ENCODE data around the gene SBF1. TPM values are rescaled to one million over a fixed set of nuclear protein-coding genes. Genes with fewer than 3 reads are reported as not detected.

Gene SBF1
- total RNA-seq, 1 donor from 2014 or later = 105 TPM

DNA sequence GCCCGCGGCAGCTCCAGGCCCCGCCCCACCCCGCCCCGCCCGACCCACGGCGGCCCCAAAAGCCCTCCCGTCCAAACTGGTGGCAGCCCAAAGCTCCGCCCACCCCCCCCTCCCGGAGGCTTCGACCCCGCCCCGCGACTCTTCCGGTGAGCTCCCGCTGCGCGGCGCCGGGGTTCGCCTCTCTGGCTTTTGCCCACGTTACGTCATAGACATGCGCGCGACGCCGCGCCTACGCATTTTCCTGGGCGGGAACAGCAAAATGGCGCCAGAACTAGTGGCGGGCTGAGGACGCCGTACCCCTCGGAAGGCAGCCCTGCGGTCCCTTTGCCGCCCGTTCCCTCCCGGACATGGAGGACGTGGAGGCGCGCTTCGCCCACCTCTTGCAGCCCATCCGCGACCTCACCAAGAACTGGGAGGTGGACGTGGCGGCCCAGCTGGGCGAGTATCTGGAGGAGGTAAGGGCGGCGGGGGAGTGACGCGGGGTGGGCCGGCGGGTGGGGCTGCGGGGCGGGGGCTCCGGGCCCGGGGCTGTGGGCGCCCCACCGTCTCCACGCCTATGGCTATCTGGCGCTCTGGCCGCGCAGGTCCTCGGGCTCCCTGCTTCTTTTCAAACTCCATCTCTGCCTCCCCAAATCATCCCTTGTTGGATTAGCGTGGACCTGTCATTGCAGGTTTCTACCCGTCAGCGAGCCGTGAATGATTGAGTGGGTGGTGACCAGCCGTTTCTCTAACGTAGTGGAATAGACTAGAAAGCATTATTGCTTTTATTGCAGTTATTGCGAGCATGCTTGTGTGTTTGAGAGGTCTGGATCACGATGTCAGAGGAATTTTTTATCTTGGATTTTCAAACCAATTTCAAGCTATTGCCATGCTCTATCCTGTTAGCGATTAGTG lies 33.4 kb upstream of the SBF1 start, which contains the start of gene NCAPH2:
NCAPH2 (plus strand) TSS at position 234 of the 894 bp plus-strand sequence; CDS start at position 348, 114 bp downstream.
- peak; percentile 98 to 99 for DNase-seq (ENCODE audit: low spot score in 2 of 2, unreplicated experiment in 2 of 2)
- Mint-ChIP-seq H3K36me3 (peaks cover 4% of the 10 kb centered on the region), H3K27ac (peak within 1 kb of the TSS; percentile 99), H3K4me1 (peaks cover 17% of the 10 kb centered on the region), H3K9me3 (no peaks in the 10 kb centered on the region), H3K27me3 (ENCODE audit: low read depth) (no peaks in the 10 kb centered on the region), H3K4me3 (peak within 1 kb of the TSS; percentile 96)
- TF ChIP-seq, protein P1, sequence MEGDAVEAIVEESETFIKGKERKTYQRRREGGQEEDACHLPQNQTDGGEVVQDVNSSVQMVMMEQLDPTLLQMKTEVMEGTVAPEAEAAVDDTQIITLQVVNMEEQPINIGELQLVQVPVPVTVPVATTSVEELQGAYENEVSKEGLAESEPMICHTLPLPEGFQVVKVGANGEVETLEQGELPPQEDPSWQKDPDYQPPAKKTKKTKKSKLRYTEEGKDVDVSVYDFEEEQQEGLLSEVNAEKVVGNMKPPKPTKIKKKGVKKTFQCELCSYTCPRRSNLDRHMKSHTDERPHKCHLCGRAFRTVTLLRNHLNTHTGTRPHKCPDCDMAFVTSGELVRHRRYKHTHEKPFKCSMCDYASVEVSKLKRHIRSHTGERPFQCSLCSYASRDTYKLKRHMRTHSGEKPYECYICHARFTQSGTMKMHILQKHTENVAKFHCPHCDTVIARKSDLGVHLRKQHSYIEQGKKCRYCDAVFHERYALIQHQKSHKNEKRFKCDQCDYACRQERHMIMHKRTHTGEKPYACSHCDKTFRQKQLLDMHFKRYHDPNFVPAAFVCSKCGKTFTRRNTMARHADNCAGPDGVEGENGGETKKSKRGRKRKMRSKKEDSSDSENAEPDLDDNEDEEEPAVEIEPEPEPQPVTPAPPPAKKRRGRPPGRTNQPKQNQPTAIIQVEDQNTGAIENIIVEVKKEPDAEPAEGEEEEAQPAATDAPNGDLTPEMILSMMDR (IDR thresholded peaks at IDR 0.05; ENCODE audit: unreplicated experiment) = no peak

DNA sequence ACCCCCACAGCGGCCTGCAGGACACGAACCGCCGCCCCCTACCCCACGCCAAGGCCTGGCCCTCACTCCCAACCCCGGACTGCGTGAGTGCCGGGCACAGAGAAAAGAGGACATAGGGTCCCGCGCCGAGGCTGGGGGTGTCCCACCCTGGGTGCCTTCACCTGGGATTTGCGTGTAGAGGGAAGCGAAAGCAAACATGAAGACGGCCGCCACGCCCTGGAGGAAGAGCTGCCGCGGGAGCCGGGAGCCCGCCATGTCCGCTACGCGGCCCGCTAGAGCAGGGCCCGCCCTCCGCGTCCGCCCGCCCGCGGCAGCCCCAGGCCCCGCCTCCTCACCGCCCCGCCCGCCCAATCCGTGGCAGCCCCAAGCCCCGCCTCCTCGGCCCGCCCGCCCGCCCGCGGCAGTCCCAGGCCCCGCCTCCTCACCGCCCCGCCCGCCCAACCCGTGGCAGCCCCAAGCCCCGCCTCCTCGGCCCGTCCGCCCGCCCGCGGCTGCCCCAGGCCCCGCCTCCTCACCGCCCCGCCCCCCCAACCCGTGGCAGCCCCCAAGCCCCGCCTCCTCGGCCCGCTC lies 32.7 kb upstream of the SBF1 start, which contains the start of gene LMF2:
LMF2 (minus strand) TSS at position 282 of the 570 bp plus-strand sequence; CDS start at position 255, 27 bp downstream.
- peaks cover 17% of the 10 kb centered on the region for H3K4me1 Mint-ChIP-seq
- H3K27me3 Mint-ChIP-seq (ENCODE audit: low read depth) = no peaks in the 10 kb centered on the region
- TF ChIP-seq, protein P1 (IDR thresholded peaks at IDR 0.05; ENCODE audit: unreplicated experiment) = no peak
- DNase-seq (ENCODE audit: low spot score in 2 of 2, unreplicated experiment in 2 of 2) = peak; percentile 90 to 92
- no peaks in the 10 kb centered on the region for H3K9me3 Mint-ChIP-seq
- H3K36me3 Mint-ChIP-seq = peaks cover 4% of the 10 kb centered on the region
- peak within 1 kb of the TSS; percentile 99 for H3K27ac Mint-ChIP-seq
- peak within 1 kb of the TSS; percentile 96 for H3K4me3 Mint-ChIP-seq

DNA sequence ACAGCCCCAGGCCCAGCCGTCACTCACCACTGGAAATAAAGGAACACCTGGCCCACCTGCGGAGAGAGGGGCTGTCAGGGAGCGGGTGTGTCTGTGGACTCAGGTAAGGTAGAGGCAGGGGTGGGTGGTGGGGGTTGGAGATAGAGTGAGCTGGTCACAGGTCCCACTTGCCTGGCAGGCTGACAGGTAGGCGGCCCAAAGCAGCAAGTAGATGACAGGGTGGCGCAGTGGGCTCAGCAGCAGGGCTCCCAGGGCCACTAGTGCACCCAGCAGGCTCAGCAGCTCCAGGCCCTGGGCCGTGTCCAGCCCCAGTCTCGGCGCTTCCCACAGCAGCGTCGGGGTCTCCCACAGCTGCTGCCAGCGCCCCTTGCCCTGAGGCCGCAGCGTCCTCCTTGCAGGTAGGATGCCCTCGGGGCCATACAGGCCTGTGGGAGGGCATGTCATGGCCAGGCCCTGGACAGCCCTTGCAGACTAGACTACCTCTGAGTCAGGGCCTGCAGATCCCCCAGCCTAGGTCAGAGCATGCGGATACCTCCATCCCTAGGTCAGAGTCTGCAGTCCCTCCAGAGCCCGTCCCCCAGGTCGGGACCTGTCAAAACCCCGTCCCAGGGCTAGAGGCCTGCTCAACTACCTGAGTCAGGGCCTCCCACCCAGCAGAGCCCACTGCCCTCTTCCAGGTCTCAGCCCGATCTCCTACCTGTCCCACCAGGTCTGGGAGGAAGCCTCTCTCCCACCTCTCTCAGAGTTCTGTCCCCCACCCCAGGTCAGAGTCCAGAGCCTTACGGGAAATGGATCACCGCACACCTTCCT lies 32.0 kb upstream of the SBF1 start:
- Mint-ChIP-seq H3K27me3 (ENCODE audit: low read depth) (no peaks in the 10 kb centered on the region), H3K4me1 (peaks cover 17% of the 10 kb centered on the region), H3K27ac (peak overlapping the region; percentile 91), H3K4me3 (peak overlapping the region; percentile 96), H3K36me3 (no peaks in the 10 kb centered on the region), H3K9me3 (no peaks in the 10 kb centered on the region)
- TF ChIP-seq, protein P1 (IDR thresholded peaks at IDR 0.05; ENCODE audit: unreplicated experiment) = no peak
- no peak for DNase-seq (ENCODE audit: low spot score in 2 of 2, unreplicated experiment in 2 of 2)

DNA sequence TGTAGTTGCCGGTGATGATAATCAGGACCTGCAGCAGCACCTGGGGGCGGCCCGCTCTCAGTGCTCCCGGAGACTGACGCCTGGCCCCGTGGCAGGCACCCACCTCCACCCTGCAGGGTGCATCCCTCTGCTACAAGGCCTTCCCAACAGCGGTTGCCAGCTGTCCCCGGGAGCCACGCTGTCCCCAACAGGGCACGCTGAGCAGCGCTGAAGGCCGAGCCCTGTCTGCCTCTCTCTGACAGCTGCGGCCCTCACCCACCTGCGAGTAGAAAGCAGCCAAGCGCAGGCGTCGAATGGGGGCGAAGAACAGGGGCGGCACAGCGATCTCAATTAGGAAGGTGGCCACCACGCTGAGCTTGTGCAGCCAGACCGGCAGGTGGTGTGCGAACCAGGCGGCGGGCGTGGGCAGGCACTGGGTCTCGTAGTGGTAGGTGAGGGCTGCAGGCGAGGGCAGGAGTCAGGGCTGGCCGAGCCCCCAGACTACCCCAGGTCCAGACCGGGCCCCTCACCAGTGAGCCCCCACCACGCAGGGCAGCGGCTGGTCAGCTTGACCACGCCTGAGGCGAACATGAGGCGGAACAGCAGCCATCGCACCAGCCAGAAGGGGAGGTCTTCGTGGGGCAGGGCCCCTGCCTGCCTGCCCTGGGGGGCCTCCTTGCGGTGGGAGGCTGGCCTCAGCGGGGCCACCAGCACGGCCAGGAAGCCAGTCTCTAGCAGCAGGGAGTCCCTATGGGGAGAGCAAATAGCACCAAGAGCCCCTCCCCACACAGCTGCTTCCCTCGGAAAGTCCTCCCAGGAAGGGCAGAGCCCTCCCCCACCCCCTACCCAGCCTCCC lies 31.2 kb upstream of the SBF1 start:
- no peaks in the 10 kb centered on the region for H3K9me3 Mint-ChIP-seq
- H3K27me3 Mint-ChIP-seq (ENCODE audit: low read depth) = no peaks in the 10 kb centered on the region
- peaks cover 17% of the 10 kb centered on the region for H3K4me1 Mint-ChIP-seq
- TF ChIP-seq, protein P1 (IDR thresholded peaks at IDR 0.05; ENCODE audit: unreplicated experiment) = no peak
- H3K27ac Mint-ChIP-seq = no peak overlapping the region
- no peak for DNase-seq (ENCODE audit: low spot score in 2 of 2, unreplicated experiment in 2 of 2)
- H3K4me3 Mint-ChIP-seq = peak overlapping the region; percentile 96
- H3K36me3 Mint-ChIP-seq = no peaks in the 10 kb centered on the region

Measured in mesothelial cell of epicardium (in vitro differentiated cells).